GM19463 (cell line): ENCODE data around the gene VPS51.

ENCODE experiments used
- ATAC-seq: cut with Tn5 transposase; IDR thresholded peaks from one replicate; pipeline ENCODE4 v1.9.1; 2021; ENCODE audit warnings: mild to moderate bottlenecking, moderate library complexity; ENCODE audit not compliant: unreplicated experiment

The VPS51 gene

GRCh38 chr11:65160643-65161042 is 64.6 kb downstream of the VPS51 start:
- no peak for ATAC-seq
